LHCN-M2 (cell line): Measurements from ENCODE around the gene C1QC. TPM values are rescaled to one million over a fixed set of nuclear protein-coding genes. Genes with fewer than 3 reads are reported as not detected.
"Not testable (repeated sequence)": the region's sequence is repeated elsewhere in the genome, so short reads cannot be mapped to it uniquely, and the experiment has no call there.

Source experiments
- DNase-seq: peaks from one replicate; pipeline ENCODE4 v3.0.0-alpha.2; 2012; ENCODE audit warnings: low read depth
- total RNA-seq: library from RNA; depleted of rRNA; stranded (reverse); fragments of >200 nt; gene quantifications from 2 replicates; pipeline ENCODE4 v1.2.3, GENCODE V29; 2014

C1QC gene
- total RNA-seq, 1 experiment from 2014 or later = not detected

DNA sequence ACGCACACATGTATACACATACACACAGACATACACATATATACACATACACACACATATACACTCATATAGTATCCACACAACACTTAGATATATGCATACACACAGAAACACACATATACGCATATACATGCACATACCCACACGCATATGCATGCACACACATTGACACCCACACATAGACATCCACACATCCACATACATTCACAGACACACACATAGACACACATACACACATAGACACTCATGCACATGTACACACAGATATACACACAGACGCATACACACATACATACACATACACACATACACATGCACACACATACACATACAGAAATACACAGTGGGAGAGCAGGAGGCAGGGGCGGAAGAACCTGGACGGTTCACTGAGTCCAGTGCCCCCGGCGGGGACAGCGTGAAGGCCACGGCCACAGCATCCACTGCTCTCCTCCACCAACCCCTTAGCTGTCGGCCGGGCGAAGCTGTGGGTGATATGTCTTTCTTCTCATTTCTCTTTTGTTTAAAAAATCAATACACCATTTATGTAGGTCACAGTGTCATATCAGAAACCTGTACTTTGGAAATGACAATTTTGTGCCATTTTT lies 6.8 kb downstream of the C1QC start:
- DNase-seq = no peak

DNA sequence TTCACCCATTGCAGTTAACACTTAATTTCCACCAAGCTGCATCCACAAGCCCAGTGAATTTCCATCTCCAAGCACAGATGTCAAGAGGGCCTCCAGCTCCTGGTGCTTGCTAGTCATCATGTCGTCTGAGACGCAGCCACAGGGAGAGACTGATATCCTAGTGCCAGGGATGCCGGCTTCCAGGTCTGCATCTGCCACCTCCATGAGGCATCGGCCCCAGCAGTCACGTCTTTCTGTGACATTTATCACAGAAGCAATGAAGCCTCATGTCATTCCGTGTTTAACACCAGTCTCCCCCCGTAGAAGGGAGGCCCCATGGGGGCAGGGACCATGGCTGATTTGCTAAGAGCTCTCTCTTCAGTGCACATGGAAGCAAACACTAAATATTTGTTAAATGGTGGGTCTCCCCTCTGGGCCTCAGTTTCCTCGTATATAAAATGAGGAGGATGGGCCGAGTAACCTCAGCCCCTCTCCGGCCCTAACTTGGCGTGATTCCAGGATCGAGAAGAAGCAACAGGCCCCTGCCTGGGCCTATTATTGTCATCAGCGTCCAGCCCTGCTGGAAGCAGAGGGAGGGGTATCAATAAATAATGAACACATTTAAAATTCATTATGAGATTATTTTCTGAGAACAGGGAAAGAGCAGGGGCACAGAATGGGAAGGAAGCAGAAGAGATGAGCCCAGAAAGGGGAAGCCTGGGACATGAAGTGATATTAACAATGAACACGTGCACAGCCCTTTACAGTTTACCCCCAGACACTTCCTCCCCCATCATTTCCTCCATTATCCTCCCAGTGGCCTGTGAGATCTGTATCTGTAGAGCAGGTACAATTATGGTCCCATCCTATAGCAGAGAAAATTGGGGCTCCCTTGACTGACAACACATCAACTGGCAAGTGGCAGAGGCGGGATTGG lies 8.8 kb downstream of the C1QC start:
- DNase-seq = no peak

DNA sequence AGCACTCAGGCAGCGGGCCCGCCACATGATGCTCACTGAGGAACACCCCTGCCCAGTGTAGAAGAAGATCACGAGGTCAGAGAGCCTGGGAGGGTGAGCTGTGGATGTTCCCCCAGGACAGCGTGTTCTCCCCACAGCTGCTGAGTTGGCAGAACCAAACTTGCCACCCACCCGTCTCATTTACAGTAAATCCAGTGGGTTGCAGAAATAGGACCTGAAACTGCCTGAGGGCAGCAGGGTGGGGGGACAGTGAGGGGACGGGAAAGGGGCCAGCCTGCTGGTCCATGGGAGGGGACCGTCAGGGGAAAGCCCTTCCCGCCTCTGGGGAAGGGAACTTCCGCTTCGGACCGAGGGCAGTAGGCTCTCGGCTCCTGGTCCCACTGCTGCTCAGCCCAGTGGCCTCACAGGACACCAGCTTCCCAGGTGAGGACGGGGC lies 9.5 kb downstream of the C1QC start, which contains the start of gene C1QB:
Gene C1QB (plus strand): TSS at position 356 of the 436 bp plus-strand sequence. CDS start 6,227 bp downstream, outside the sequence.
- no peak for DNase-seq

DNA sequence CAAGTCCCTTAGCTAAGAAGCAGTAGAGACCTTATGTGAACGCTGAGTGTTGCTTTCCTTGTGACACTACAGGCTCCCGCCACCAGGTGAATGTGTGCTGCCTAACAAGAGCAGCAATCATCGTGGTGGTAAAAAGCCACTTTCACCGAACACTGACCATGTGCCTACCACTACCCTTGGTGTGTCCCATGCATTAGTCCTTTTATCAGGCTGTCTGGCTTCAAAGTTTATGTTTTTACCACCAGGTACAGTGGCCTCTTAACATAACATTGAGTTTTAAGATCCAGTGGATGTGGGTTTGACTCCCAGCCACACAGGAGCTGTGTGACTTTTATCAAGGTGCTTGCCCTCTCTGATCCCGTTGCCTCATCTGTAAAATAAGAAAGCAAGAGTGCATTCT lies 11.3 kb downstream of the C1QC start:
- no peak for DNase-seq

DNA sequence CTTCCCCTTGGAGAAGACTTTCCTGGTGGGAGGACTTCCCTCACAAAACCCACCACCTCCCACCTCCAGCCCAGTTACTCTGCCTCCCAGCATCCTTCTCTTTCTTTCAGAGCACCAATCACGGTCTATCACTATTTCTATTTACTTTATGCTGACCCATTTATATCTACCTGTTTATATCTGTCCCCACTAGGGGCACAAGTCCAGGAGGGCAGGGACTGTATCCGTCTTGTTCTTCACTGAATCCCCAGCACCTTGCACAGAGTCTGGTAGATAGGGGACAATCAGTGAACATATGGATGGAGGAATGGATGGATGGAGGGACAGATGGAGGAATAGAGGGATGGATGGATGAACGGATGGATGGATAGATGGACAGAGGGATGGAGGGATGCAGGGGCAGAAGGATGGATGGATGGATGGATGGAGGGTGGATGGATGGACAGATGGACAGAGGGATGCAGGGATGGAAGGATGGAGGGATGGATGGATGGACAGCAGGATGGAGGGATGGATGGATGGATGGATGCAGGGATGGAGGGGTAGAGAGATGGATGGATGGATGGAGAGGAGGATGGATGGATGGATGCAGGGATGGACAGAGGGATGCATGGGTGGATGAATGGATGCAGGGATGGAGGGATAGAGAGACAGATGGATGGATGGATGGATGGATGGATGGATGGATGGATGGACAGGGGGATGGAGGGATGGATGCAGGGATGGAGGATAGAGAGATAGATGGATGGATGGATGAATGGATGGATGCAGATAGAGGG lies 15.1 kb downstream of the C1QC start:
- DNase-seq = no peak

DNA sequence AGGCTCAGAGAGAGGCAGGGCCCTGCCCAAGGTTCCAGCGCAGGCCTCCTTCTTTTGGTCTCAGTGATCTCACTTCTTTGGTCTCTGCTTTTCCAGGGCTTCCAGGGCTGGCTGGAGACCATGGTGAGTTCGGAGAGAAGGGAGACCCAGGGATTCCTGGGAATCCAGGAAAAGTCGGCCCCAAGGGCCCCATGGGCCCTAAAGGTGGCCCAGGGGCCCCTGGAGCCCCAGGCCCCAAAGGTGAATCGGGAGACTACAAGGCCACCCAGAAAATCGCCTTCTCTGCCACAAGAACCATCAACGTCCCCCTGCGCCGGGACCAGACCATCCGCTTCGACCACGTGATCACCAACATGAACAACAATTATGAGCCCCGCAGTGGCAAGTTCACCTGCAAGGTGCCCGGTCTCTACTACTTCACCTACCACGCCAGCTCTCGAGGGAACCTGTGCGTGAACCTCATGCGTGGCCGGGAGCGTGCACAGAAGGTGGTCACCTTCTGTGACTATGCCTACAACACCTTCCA lies 17.3 kb downstream of the C1QC start:
- no peak for DNase-seq

DNA sequence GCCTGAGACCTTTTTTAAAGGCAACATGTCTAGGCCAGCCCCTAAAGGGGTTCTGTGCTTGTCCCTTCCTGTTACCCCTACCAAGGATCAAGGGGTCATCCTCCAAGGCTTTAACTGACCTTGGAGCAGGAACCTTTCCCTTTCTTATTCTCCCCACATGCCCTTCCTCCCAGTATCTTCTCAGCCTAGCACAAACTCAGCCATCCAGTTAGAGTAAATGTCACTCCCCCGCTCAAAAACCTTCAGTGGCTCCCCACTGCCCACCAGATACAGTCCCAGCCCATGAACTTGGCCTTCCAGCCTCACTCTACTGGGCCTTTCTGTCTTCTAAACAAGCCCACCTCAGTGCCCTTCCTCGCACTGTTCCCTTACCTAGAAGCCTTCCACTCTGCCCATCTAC lies 18.4 kb downstream of the C1QC start:
- DNase-seq = no peak

DNA sequence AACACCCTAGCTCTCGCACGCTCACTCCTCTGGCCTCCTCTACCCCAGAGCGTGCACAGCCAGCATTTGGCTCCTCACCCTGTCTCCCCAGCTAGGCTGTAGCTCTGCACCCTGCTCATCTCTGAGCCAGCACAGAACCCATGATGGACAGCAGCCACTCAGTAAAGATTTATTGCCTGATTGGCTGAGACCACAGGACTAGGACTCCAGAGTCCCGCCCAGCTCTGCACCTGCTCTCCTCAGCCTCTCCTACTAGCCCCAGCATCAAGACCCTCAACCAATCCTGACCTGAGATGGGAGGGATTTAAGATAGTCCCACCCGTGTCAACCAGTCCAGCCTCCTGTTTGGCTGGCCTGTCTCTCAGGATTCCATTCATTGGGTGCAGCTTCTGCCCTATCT lies 18.9 kb downstream of the C1QC start:
- DNase-seq = peak; percentile 19

DNA sequence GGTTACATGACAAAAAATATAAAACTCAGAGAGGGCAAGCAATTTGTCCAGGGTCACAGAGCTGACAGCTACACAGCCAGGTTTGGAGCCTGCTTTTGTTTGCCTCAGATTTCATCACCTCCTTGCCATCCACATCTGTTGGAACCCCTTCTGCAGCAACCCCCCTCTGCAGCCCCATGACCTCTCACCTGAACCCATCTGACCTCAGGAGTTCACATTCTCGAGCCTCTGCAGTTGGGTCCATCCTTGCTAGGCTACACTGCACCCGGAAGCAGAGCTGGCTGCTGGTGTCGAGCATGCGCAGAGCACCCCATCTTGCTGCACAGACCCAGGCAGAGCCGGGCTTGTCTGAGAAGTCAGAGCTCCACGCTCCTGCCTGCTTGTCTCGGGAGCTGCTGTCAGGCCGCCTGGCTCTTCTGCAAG lies 19.6 kb downstream of the C1QC start:
- no peak for DNase-seq

DNA sequence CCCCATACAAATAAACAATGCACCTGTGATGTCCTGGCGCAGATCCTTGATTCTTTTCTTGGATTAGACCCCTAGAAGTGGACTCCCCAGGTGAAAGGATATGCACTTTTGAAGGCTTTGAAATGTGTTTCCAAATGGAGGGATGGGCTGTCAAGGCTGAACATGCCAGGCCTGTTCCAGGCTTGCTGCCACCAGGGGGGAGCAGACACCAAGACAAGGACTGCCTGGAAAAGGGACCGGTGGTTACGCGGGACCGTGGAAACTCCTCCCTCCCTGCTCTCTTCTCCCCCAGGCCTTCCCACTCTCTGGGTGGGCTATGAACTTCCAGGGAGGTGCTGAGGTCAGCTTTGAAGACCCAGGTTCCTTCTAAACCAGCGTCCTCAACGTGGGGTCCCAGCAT lies 22.3 kb downstream of the C1QC start:
- no peak for DNase-seq

DNA sequence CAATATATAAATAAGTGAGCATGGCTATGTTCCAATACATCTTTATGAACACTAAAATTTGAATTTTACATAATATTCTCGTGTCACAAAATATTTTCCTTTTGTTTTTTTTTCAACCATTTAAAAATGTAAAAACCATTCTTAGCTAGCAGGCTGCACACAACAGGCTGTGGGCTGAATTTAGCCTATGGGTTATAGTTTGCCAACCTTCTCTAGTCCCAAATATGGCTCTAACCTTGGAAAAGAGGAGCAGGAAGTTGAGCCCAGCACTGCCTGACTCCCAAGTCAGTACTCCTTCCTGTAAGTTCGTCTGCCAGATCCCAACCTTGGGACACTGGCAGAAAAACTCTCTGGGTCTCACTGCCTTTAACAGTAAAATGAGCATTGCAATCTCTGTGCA lies 23.0 kb downstream of the C1QC start:
- no peak for DNase-seq

DNA sequence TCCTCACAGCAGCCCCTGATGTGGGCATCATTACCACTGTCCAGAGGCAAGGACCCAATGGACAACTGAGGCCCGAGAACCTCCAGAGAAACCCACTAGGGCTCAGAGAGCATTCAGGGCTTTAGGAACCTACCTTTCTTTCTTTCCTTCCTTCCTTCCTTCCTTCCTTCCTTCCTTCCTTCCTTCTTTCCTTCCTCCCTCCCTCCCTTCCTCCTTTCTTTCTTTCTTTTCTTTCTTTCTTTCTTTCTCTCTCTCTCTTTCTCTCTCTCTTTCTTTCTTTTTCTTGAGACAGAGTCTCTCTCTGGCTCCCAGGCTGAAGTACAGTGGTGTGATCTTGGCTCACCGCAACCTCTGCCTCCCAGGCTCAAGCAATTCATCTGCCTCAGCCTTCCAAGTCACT lies 25.4 kb downstream of the C1QC start:
- DNase-seq = not testable (repeated sequence)

DNA sequence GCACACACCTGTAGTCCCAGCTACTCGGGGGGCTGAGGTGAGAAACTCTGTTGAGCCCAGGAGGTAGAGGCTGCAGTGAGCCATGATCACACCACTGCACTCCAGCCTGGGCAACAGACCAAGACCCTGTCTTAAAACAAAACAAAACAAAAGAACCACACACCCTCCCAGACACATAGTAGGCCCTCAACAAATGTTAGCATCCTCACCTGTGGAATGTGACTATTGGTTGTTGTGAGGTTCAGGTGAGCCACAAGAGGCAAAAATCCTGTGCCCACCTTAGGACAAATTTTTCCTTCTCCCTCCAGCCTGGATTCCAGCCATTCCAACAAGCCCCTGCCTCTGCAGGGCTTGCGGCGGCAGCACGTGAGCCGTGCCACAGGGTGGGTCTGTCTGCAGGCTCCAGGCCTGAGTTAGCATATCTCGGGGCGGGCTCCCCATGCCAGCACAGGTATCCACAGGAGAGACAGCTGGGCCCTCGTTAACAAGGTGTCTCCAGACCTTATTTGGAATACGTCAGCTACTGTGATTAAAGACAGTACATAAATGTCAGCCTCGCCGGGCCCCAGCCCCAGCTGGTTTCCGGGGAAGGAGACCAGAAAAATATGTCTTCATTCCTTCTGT lies 27.0 kb downstream of the C1QC start:
- DNase-seq = no peak

DNA sequence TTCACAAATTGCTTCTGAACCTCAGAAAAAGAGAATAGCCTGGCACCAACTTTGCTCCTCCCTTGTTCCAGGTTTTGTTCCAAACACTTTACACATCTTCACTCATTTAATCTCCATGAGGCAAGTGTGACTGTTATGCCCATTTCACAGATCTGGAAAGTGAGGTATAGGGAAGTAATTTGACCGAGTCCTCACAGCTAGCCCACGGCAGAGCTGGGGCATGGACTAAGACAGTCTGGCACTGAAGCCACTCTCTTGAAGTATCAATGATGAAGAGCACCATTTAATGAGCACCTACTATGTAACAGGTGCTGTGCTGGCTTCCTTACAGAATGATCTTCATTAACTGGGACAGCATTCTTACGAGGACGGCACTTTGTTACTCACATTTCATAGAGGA lies 28.6 kb downstream of the C1QC start:
- no peak for DNase-seq

DNA sequence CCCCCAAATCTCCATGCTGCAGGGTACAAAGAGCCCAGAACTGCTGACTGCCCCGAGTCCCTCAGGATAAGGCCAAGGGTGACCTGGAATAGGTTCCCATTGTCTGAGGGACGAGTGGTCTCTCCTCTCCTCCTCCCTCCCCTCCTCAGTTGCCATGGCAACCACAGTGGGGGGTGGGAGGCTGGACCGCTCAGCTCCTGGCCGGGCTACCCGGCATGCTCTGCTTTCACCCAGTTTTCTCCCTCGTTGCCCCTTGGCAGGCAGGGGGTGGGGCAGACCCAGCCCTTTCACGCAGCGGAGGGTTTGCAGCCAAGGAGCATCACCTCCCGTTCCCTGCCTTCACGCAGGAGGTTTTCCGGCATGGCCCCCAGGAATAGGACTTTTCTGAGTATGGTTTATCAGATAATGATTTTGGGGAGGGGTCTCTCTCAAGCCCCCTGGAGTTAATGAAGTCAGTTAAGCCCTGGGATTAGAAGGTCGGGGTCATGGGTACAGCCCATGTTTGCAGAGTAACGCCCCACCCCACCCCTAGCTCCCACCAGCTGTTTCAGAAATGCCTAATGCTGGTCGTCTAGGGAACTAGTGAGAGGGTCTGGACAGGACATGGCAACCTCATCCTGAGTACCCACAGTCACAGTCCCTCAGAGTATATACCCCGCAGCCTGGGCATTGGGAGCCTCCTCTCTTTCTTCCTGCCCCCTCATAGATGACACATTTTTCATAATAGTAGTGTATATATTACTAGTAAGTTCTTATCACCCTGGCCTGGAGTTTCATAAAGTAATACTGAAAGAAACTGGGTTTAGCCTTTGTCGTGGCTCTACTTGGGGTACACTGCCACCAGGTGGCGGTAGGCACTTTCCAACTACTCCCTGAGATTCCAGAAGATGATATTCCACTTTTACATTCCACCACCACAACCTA lies 30.3 kb downstream of the C1QC start:
- DNase-seq = peak; percentile 43

DNA sequence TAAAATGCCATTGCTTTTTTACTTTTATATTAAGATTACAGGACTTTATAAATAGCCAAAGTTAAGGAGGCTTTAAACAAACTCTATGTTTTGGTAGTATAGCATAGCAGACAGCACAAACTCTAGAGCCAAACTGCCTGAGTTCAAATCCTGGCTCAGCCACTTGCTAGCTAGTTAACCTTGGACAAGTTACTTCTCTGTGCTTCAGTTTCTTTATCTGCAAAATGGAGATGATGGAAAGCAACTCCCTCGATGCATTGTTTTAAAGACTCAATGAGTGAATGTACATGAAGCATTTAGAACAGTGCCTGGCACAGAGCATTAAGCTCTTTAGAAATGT lies 30.9 kb downstream of the C1QC start:
- no peak for DNase-seq

DNA sequence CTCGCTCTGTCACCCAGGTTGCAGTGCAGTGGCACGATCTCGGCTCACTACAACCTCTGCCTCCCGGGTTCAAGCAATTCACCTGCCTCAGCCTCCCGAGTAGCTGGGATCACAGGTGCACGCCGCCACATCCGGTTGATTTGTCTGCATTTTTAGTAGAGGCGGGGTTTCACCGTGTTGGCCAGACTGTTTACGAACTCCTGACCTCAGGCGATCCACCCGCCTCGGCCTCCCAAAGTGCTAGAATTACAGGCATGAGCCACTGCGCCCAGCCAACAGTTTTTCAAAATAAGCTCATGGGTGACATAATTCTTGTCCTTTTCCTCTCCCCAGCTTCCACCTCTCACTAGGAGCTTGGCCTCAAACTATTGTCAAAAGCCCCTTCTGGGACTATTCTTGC lies 32.7 kb downstream of the C1QC start:
- not testable (repeated sequence) for DNase-seq

DNA sequence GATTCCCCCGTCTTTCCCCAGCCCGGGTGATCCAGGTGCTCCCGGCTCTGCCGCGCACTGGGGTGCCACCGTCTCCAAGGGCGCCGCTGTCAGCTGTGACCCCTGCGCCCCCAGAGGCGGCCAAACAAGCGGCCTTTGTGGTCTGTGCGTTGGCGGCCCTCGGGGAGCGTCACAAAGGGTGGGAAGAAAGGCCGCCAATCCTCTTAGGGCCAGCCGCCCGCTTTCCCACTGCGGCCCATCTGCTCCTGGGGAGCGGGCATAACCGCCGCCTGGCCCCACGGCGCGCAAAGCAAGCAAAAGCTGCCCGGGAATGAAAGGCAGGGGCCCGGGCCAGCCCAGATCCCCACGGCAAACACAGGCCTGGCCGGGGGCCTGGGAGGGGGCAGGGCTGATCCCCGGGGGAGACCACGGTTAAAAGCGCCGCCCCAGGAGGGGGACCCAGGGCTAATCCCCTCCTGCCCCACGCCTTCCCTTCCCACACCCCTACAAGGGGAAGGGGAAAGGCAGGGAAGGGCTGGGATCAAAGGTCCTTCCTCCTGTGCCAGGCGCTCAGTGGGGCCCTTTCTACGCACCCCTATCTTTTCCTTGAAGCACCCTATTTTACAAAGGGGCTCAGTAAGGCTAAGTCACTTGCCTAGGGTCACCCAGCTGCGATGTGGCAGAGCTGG lies 33.6 kb downstream of the C1QC start:
- no peak for DNase-seq

DNA sequence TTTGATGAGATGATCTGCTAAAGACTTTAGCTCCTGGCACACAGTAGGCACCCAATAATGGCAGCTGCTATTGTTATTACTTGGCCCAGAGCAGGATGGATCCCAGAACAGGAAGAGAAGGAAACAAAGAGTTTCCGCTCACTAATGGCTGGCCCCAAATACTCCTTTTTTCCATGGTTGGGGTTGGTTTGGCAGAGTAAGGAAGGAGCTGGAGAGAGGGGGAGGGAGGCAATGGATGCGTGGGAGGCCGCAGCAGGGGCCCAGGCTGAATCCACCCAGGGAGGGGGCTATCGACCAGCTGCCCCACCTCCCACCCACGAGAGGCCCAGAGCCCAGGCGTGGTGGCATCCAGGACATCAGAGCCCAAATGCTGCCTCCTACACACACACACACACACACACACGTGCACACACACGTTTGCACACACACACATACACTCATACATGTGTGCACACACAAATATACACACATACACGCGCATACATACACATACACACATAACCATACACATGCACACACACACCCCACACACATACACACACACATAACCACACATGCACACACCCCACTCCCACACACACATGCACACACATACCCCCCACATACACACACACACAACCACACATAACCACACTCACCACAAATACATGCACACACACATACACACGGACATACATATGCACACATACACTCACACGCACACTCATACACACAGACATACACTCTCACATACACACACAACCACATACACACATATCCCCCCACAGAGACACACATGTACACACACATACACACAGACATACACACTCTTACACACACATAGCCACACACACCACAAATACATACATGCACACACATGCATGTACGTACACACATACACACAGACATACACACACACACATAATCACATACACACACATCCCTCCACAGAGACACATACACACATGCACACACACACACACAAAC lies 34.8 kb downstream of the C1QC start:
- DNase-seq = no peak
